IMR-90 (cell line): ENCODE results near the gene SPOCK3. TPM values are rescaled to one million over a fixed set of nuclear protein-coding genes. Genes with fewer than 3 reads are reported as not detected.

Experiments
- ATAC-seq: fragments of 200-7000 bp; cut with Tn5 transposase; 2 replicates; pipeline ENCODE4 v1.9.1; 2020; ENCODE audit warnings: low read depth, mild to moderate bottlenecking, moderate library complexity
- BruUV-seq: library from RNA; stranded (reverse); fragments of 400-500 nt; replicated peaks from 2 replicates; lab custom pipeline; 2021; lab: Mats Ljungman, UMichigan
- CTCF ChIA-PET: fragments of 300-600 bp; formaldehyde crosslinking; extraction: SDS; loops from one replicate; lab custom pipeline; 2021; ENCODE audit warnings: antibody characterized with exemption; lab: Yijun Ruan, JAX
- POLR2A ChIA-PET: fragments of 300-600 bp; sonication (Branson Sonifier 250); formaldehyde crosslinking; loops from one replicate; lab custom pipeline; 2022; ENCODE audit warnings: antibody characterized with exemption; ENCODE audit not compliant: unreplicated experiment; lab: Charles Lee
- DNase-seq: peaks from one replicate; pipeline ENCODE4 v3.0.0; 2013
- H2AFZ ChIP-seq: replicated peaks from 2 replicates; pipeline ENCODE3; 2013; ENCODE audit warnings: low read length, mild to moderate bottlenecking; ENCODE audit not compliant: poor library complexity
- H2AK5ac ChIP-seq: 2 replicates; pipeline ENCODE4 v1.6.1; 2013; ENCODE audit warnings: low read depth, low read length, inconsistent platforms
- H2AK9ac ChIP-seq: replicated peaks from 2 replicates; pipeline ENCODE3; 2013; ENCODE audit warnings: mild to moderate bottlenecking, low read depth, low read length, moderate library complexity; ENCODE audit not compliant: poor library complexity
- H2BK120ac ChIP-seq: 2 replicates; pipeline ENCODE4 v1.6.1; 2013; ENCODE audit warnings: low read depth, low read length, inconsistent platforms
- H2BK15ac ChIP-seq: 3 replicates; pipeline ENCODE4 v1.6.1; 2013; ENCODE audit warnings: low read depth, low read length, inconsistent platforms
- H2BK20ac ChIP-seq: 2 replicates; pipeline ENCODE4 v1.6.1; 2013; ENCODE audit warnings: low read depth, mild to moderate bottlenecking, inconsistent platforms, low read length, moderate library complexity
- H2BK5ac ChIP-seq: 2 replicates; pipeline ENCODE4 v1.6.1; 2013; ENCODE audit warnings: mild to moderate bottlenecking, low read depth, low read length, inconsistent platforms; ENCODE audit not compliant: poor library complexity, severe bottlenecking
- H3K14ac ChIP-seq: replicated peaks from 2 replicates; pipeline ENCODE4 v1.6.1; 2013; ENCODE audit warnings: low read depth, low read length, inconsistent platforms
- H3K18ac ChIP-seq: 2 replicates; pipeline ENCODE4 v1.6.1; 2013; ENCODE audit warnings: low read depth, low read length, control low read depth
- H3K23ac ChIP-seq: 2 replicates; pipeline ENCODE4 v1.6.1; 2013; ENCODE audit warnings: low read depth, low read length, inconsistent platforms
- H3K27ac ChIP-seq: 2 replicates; pipeline ENCODE4 v1.5.1; 2013; ENCODE audit warnings: mild to moderate bottlenecking, control low read depth, low read length; ENCODE audit not compliant: insufficient read depth
- H3K27me3 ChIP-seq: 2 replicates; pipeline ENCODE4 v1.6.1; 2013; ENCODE audit warnings: low read length; ENCODE audit not compliant: control insufficient read depth, insufficient read depth
- H3K36me3 ChIP-seq: 2 replicates; pipeline ENCODE4 v1.6.1; 2013; ENCODE audit warnings: low read length, mixed read lengths; ENCODE audit not compliant: control insufficient read depth, insufficient read depth
- H3K4ac ChIP-seq: 2 replicates; pipeline ENCODE4 v1.6.1; 2013; ENCODE audit warnings: low read depth, low read length, inconsistent platforms
- H3K4me1 ChIP-seq: 2 replicates; pipeline ENCODE4 v1.6.1; 2013; ENCODE audit warnings: low read length, mixed read lengths; ENCODE audit not compliant: control insufficient read depth, insufficient read depth
- H3K4me2 ChIP-seq: 2 replicates; pipeline ENCODE4 v1.6.1; 2013; ENCODE audit warnings: low read depth, mild to moderate bottlenecking, control low read depth, low read length, moderate library complexity
- H3K4me3 ChIP-seq: 2 replicates; pipeline ENCODE4 v1.5.1; 2013; ENCODE audit warnings: low read depth, mild to moderate bottlenecking, control low read depth, low read length, moderate library complexity; ENCODE audit not compliant: insufficient read depth
- H3K56ac ChIP-seq: 2 replicates; pipeline ENCODE4 v1.6.1; 2013; ENCODE audit warnings: low read length, inconsistent platforms; ENCODE audit not compliant: insufficient read depth; ENCODE audit errors: extremely low read depth
- H3K79me1 ChIP-seq, 2 experiments: 2 replicates each; pipeline ENCODE4 v1.6.1; 2013; ENCODE audit warnings: low read length in 2 of 2, inconsistent platforms in 1 of 2, low read depth in 1 of 2
- H3K9ac ChIP-seq: 2 replicates; pipeline ENCODE4 v1.6.1; 2013; ENCODE audit warnings: low read depth, low read length, control low read depth
- H3K9me1 ChIP-seq: 2 replicates; pipeline ENCODE4 v1.6.1; 2013; ENCODE audit warnings: low read length, inconsistent platforms; ENCODE audit not compliant: insufficient read depth
- H3K9me3 ChIP-seq: 2 replicates; pipeline ENCODE4 v1.6.1; 2013; ENCODE audit warnings: low read length; ENCODE audit not compliant: control insufficient read depth, insufficient read depth
- H4K20me1 ChIP-seq: 2 replicates; pipeline ENCODE4 v1.6.1; 2013; ENCODE audit warnings: low read length, inconsistent platforms; ENCODE audit not compliant: insufficient read depth
- H4K5ac ChIP-seq: 2 replicates; pipeline ENCODE4 v1.6.1; 2013; ENCODE audit warnings: mild to moderate bottlenecking, low read depth, low read length, control low read depth
- H4K8ac ChIP-seq, 2 experiments: 2 replicates each; pipeline ENCODE4 v1.6.1; 2013; ENCODE audit warnings: low read depth in 2 of 2, low read length in 2 of 2, control low read depth in 1 of 2, inconsistent platforms in 1 of 2
- H4K91ac ChIP-seq: 2 replicates; pipeline ENCODE4 v1.6.1; 2013; ENCODE audit warnings: low read depth, low read length, inconsistent platforms; ENCODE audit not compliant: insufficient read depth
- CEBPB ChIP-seq: IDR thresholded peaks from 2 replicates; pipeline ENCODE4 v1.6.1; 2012; ENCODE audit warnings: low read depth, low read length, improper control_type of control experiment
- CHD1 ChIP-seq: IDR thresholded peaks from 2 replicates; pipeline ENCODE4 v1.6.1; 2012; ENCODE audit warnings: low read depth, low read length, improper control_type of control experiment
- CTCF ChIP-seq: conservative IDR thresholded peaks from 2 replicates; pipeline ENCODE4 v1.5.1; 2012; ENCODE audit warnings: mild to moderate bottlenecking, low read depth, low read length, improper control_type of control experiment
- MAZ ChIP-seq: IDR thresholded peaks from 2 replicates; pipeline ENCODE4 v1.6.1; 2012; ENCODE audit warnings: low read depth, mild to moderate bottlenecking, low read length, improper control_type of control experiment, moderate library complexity, borderline replicate concordance
- RFX5 ChIP-seq: IDR thresholded peaks from 2 replicates; pipeline ENCODE4 v1.8.0; 2012; ENCODE audit warnings: low read depth, mild to moderate bottlenecking, low read length, moderate library complexity
- SMC3 ChIP-seq: fragments of 150-350 bp; IDR thresholded peaks from 2 replicates; pipeline ENCODE4 v1.6.1; 2016; ENCODE audit warnings: low read depth, mild to moderate bottlenecking, antibody characterized with exemption, low read length, moderate library complexity
- USF2 ChIP-seq: fragments of 150-350 bp; IDR thresholded peaks from 2 replicates; pipeline ENCODE4 v1.6.1; 2017; ENCODE audit warnings: mild to moderate bottlenecking, antibody characterized with exemption, low read length, low read depth
- WGBS, 2 experiments: methylation state at CpG; one replicate each; pipeline versions ENCODE4 v1.1.5 to v1.1.7; 2013; ENCODE audit warnings: missing lambda C conversion rate in 2 of 2; ENCODE audit not compliant: insufficient read length in 1 of 2; ENCODE audit errors: extremely low coverage in 2 of 2; 5-methylcytosine and 5-hydroxymethylcytosine counted together
- dilution Hi-C: fragments of 300-500 bp; cut with HindIII; formaldehyde crosslinking; loops from one replicate; pipeline ENCODE4 v1.14.3; 2018; ENCODE audit warnings: low sequenced_read_pairs; ENCODE audit not compliant: unreplicated experiment
- in situ Hi-C: fragments of 300-500 bp; cut with MboI; formaldehyde crosslinking; loops from 3 replicates; pipeline ENCODE4 v1.14.3; 2019; ENCODE audit warnings: low sequenced_read_pairs, inconsistent platforms, mixed read lengths
- intact Hi-C: fragments of 100-400 bp; cut with micrococcal nuclease; formaldehyde crosslinking; loops from 2 replicates; pipeline ENCODE4 v1.10.0; 2022
- polyA plus RNA-seq, 3 experiments: library from polyadenylated mRNA; depleted of rRNA; stranded (reverse); fragments of >200 nt; gene quantifications; 2 replicates each; pipeline ENCODE4 v1.2.3, GENCODE V29; 2012; ENCODE audit warnings: low replicate concordance in 1 of 3
- total RNA-seq: library from RNA; depleted of rRNA; stranded (reverse); fragments of >200 nt; gene quantifications from 2 replicates; pipeline ENCODE4 v1.2.3, GENCODE V29; 2012

SPOCK3 gene
- total and polyA plus RNA-seq, 2 of the 4 experiments (the other 2 are of a cell fraction) = not detected

GRCh38 chr4:166827629-166828028 is 406.7 kb downstream of the SPOCK3 start:
- H2AK5ac ChIP-seq = no peak overlapping the region
- ATAC-seq = no peak

More at GRCh38 chr4:166827629-166828028, 406.7 kb downstream of the SPOCK3 start:
- H4K8ac ChIP-seq = no peak overlapping the region
- no peak overlapping the region for H3K27ac ChIP-seq
- no peak overlapping the region for H3K4ac ChIP-seq
- no peak overlapping the region for H4K91ac ChIP-seq
- ChIA-PET CTCF (no interaction called here), POLR2A (no interaction called here)
- BruUV-seq = no TSS peak
- H2AK9ac ChIP-seq = no peak overlapping the region
- H3K9me1 ChIP-seq = no peaks in the 10 kb centered on the region
- TF ChIP-seq RFX5 (no peak), SMC3 (no peak), CEBPB (no peak), CHD1 (no peak), USF2 (no peak), CTCF (no peak), MAZ (no peak)
- H3K9ac ChIP-seq = no peak overlapping the region
- H3K23ac ChIP-seq = no peak overlapping the region
- no peak overlapping the region for H3K56ac ChIP-seq
- H3K9me3 ChIP-seq = peaks cover 6% of the 10 kb centered on the region
- H2BK120ac ChIP-seq = no peak overlapping the region
- H4K20me1 ChIP-seq = no peaks in the 10 kb centered on the region
- no CpG with 5 or more reads among the region's 1 CpG for WGBS, 2 experiments
- no peak overlapping the region for H3K4me3 ChIP-seq
- H3K79me1 ChIP-seq = no peaks in the 10 kb centered on the region
- no peaks in the 10 kb centered on the region for H3K27me3 ChIP-seq
- in situ Hi-C loops (no loop called here), intact Hi-C loops (no loop called here), dilution Hi-C loops (no loop called here)
- no peak overlapping the region for H2BK20ac ChIP-seq
- no peak overlapping the region for H2BK15ac ChIP-seq
- no peak overlapping the region for H4K5ac ChIP-seq
- no peak overlapping the region for H2BK5ac ChIP-seq
- no peak overlapping the region for H3K14ac ChIP-seq
- no peak overlapping the region for H2AFZ ChIP-seq
- no peak overlapping the region for H3K4me2 ChIP-seq
- H3K18ac ChIP-seq = no peak overlapping the region
- no peak for DNase-seq
- no peaks in the 10 kb centered on the region for H3K4me1 ChIP-seq
- no peaks in the 10 kb centered on the region for H3K36me3 ChIP-seq
